ENCODE results near the gene CALHM4. TPM values are rescaled to one million over a fixed set of nuclear protein-coding genes. Genes with fewer than 3 reads are reported as not detected.
"Not testable (repeated sequence)": the region's sequence is repeated elsewhere in the genome, so short reads cannot be mapped to it uniquely, and the experiment has no call there.

The CALHM4 gene
- total and polyA plus RNA-seq, 5 experiments from 2014 or later, result not detected

DNA sequence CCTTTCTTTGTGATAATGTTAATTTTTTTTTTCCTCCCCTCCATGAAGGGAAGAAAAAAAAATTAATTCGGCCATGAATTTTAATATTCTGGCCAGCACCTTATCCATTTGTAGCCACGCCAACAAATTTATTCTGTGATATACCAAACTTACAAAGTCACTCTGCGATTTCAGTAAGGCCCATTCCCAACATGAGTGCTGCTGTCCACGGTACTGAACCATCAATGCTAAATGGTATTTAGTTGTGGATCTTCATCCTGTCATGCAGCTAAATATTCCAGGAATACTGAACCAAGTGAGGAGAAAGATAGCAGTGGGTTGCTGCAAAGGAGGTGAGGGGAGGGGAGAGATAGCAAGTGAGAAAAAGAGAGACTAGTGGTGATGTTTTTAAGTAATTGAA is 43.3 kb downstream of the CALHM4 start:
- H3K27ac Mint-ChIP-seq, result no peak overlapping the region

DNA sequence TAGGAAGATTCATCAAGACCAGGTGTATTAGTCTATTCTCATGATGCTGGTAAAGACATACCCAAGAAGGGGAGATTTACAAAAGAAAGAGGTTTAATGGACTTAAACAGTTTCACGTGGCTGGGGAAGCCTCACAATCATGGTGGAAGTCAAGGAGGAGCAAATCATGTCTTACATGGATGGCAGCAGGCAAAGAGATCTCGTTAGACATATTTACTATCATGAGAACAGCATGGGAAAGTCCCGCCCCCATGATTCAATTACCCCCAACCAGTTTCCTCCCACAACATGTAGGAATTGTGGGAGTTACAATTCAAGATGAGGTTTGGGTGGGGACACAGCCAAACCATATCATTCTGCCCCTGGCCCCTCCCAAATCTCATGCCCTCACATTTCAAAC is 50.4 kb downstream of the CALHM4 start:
- ATAC-seq, H3K4me1 Mint-ChIP-seq, H3K27ac Mint-ChIP-seq, H3K27me3 Mint-ChIP-seq, POLR2A ChIA-PET, DNase-seq, H3K4me3 Mint-ChIP-seq: not testable (repeated sequence)
- H3K9me3 Mint-ChIP-seq, result peaks cover 0 to 35% (median 13%) of the 10 kb centered on the region in 9 donors
- peaks cover 34 to 53% (median 44%) of the 10 kb centered on the region in 3 donors for H3K36me3 Mint-ChIP-seq

More for the DNA sequence above, 43.3 kb downstream of the CALHM4 start:
- Mint-ChIP-seq H3K4me1 (peaks cover 0 to 3% (median 0%) of the 10 kb centered on the region in 4 donors), H3K9me3 (peaks cover 0 to 2% (median 0%) of the 10 kb centered on the region in 9 donors), H3K27me3 (no peaks in the 10 kb centered on the region), H3K4me3 (no peak overlapping the region), H3K36me3 (peaks cover 22 to 75% (median 64%) of the 10 kb centered on the region in 3 donors)
- ATAC-seq (no peak), DNase-seq (no peak)
- POLR2A ChIA-PET, result no interaction called here

DNA sequence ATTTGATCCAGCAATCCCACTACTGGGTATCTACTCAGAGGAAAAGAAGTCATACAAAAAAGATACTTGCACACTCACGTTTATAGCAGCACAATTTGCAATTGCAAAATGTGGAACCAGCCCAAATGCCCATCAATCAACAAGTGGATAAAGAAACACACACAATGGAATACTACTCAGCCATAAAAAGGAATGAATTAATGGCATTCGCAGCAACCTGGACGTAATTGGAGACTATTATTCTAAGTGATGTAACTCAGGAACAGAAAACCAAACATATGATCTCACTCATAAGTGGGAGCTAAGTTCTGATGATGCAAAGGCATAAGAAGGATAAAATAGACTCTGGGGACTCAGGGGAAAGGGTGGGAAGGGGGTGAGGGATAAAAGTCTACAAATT is 51.3 kb downstream of the CALHM4 start:
- H3K9me3 Mint-ChIP-seq, result peaks cover 0 to 35% (median 13%) of the 10 kb centered on the region in 9 donors
- H3K4me3 Mint-ChIP-seq, H3K27ac Mint-ChIP-seq, H3K27me3 Mint-ChIP-seq, POLR2A ChIA-PET, H3K4me1 Mint-ChIP-seq, ATAC-seq, DNase-seq: not testable (repeated sequence)
- H3K36me3 Mint-ChIP-seq, result peaks cover 34 to 49% (median 40%) of the 10 kb centered on the region in 3 donors

DNA sequence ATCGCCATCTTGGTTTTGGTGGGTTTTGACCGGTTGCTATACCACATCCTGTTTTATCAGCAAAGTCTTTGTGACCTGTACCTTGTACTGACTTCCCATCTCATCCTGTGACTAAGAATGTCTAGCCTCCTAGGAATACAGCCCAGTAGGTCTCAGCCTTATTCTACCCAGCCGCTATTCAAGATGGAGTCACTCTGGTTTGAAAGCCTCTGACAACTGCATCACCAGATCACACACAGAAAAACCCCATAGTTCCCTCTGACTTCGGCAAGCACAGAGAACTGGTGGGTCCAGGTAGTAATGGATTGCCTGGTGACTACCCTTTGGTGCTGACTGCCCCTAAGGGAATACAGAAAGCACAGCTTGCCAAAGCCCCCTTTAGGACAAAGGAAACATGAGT is 52.4 kb downstream of the CALHM4 start:
- Mint-ChIP-seq H3K9me3 (peaks cover 0 to 35% (median 12%) of the 10 kb centered on the region in 9 donors), H3K36me3 (peaks cover 29 to 42% (median 33%) of the 10 kb centered on the region in 3 donors), H3K27ac (no peak overlapping the region)

More for the DNA sequence above, 52.4 kb downstream of the CALHM4 start:
- POLR2A ChIA-PET, result no interaction called here
- Mint-ChIP-seq H3K4me3 (no peak overlapping the region), H3K4me1 (no peaks in the 10 kb centered on the region), H3K27me3 (peaks cover 4 to 9% (median 7%) of the 10 kb centered on the region in 5 donors)
- ATAC-seq, result no peak
- no peak for DNase-seq

Other genes with a start within 250 kb of the CALHM4 start
- 1 to 10 TPM; 6.4 to 9.3 TPM for gene DSE, start 182.8 kb upstream of the CALHM4 start, total RNA-seq
- gene DSE, start 182.8 kb upstream of the CALHM4 start, polyA plus RNA-seq, result 1 to 10 TPM; 3.9 to 4.9 (median 4.0) TPM
- 1 to 10 TPM; 1.2 to 4.8 TPM for gene CALHM6, start 92.4 kb upstream of the CALHM4 start, total RNA-seq
- 10 to 100 TPM in 2 of 3 donors, 1 to 10 TPM in 1; 5.3 to 49.3 (median 13.5) TPM for gene CALHM6, start 92.4 kb upstream of the CALHM4 start, polyA plus RNA-seq
- not detected for gene CALHM5, start 42.1 kb upstream of the CALHM4 start, total RNA-seq
- gene CALHM5, start 42.1 kb upstream of the CALHM4 start, polyA plus RNA-seq, result not detected
- gene TRAPPC3L, start 8.1 kb upstream of the CALHM4 start, total RNA-seq, result not detected
- gene TRAPPC3L, start 8.1 kb upstream of the CALHM4 start, polyA plus RNA-seq, result not detected
- 10 to 100 TPM; 38.0 to 39.0 TPM for gene RWDD1, start 17.8 kb downstream of the CALHM4 start, total RNA-seq
- 10 to 100 TPM; 55.7 to 89.3 (median 69.7) TPM for gene RWDD1, start 17.8 kb downstream of the CALHM4 start, polyA plus RNA-seq
- gene RSPH4A, start 62.7 kb downstream of the CALHM4 start, total RNA-seq, result 1 to 10 TPM; 1.1 to 1.3 TPM
- under 1 TPM in 1 of 3 donors, not detected in 2; 0.13 TPM for gene RSPH4A, start 62.7 kb downstream of the CALHM4 start, polyA plus RNA-seq
- gene ZUP1, start 115.0 kb downstream of the CALHM4 start, total RNA-seq, result 10 to 100 TPM; 11.8 to 12.6 TPM
- gene ZUP1, start 115.0 kb downstream of the CALHM4 start, polyA plus RNA-seq, result 1 to 10 TPM; 2.4 to 4.5 (median 4.1) TPM
- gene KPNA5, start 127.5 kb downstream of the CALHM4 start, total RNA-seq, result 10 to 100 TPM; 71.4 to 77.1 TPM
- 10 to 100 TPM; 15.9 to 16.9 (median 15.9) TPM for gene KPNA5, start 127.5 kb downstream of the CALHM4 start, polyA plus RNA-seq
- gene FAM162B, start 212.0 kb downstream of the CALHM4 start, total RNA-seq, result not detected
- gene FAM162B, start 212.0 kb downstream of the CALHM4 start, polyA plus RNA-seq, result not detected

Data from naive thymus-derived CD8-positive, alpha-beta T cell (primary cell).